Hepatocyte (in vitro differentiated cells): Measurements from ENCODE around the gene KCNQ1. TPM values are rescaled to one million over a fixed set of nuclear protein-coding genes. Genes with fewer than 3 reads are reported as not detected.

Experiments used
- DNase-seq: peaks from one replicate; pipeline ENCODE4 v3.0.0-alpha.2; 2016; ENCODE audit warnings: low spot score
- H2AFZ ChIP-seq: fragments of 200-600 bp; sonication (generic); 2 replicates; pipeline ENCODE4 v1.6.0; 2016; ENCODE audit warnings: antibody characterized with exemption, mild to moderate bottlenecking
- H3K27ac ChIP-seq: fragments of 200-600 bp; sonication (generic); 2 replicates; pipeline ENCODE4 v1.5.1; 2016; ENCODE audit warnings: mild to moderate bottlenecking
- H3K27me3 ChIP-seq: fragments of 200-600 bp; sonication (generic); 2 replicates; pipeline ENCODE4 v1.6.1; 2016
- H3K36me3 ChIP-seq: fragments of 200-600 bp; sonication (generic); replicated peaks from 2 replicates; pipeline ENCODE4 v1.5.1; 2016; ENCODE audit warnings: low read depth; ENCODE audit not compliant: insufficient read depth
- H3K4me1 ChIP-seq: fragments of 200-600 bp; sonication (generic); 2 replicates; pipeline ENCODE4 v1.5.1; 2016; ENCODE audit warnings: mild to moderate bottlenecking, moderate library complexity; ENCODE audit not compliant: insufficient read depth
- H3K4me2 ChIP-seq: fragments of 200-600 bp; sonication (generic); 2 replicates; pipeline ENCODE4 v1.6.0; 2016
- H3K4me3 ChIP-seq: fragments of 200-600 bp; sonication (generic); 2 replicates; pipeline ENCODE4 v1.5.1; 2016; ENCODE audit warnings: mild to moderate bottlenecking
- H3K79me2 ChIP-seq: fragments of 200-600 bp; sonication (generic); 2 replicates; pipeline ENCODE4 v1.6.0; 2017; ENCODE audit warnings: mild to moderate bottlenecking
- H3K9me2 ChIP-seq: fragments of 200-600 bp; sonication (generic); replicated peaks from 2 replicates; pipeline ENCODE4 v1.6.0; 2017; ENCODE audit warnings: mild to moderate bottlenecking; ENCODE audit not compliant: insufficient read depth
- H3K9me3 ChIP-seq: fragments of 200-600 bp; sonication (generic); 2 replicates; pipeline ENCODE4 v1.5.1; 2016; ENCODE audit warnings: low read depth, mild to moderate bottlenecking
- H4K20me1 ChIP-seq: fragments of 200-600 bp; sonication (generic); 2 replicates; pipeline ENCODE4 v1.6.0; 2016; ENCODE audit warnings: mild to moderate bottlenecking; ENCODE audit not compliant: insufficient read depth, poor library complexity, severe bottlenecking
- CTCF ChIP-seq: fragments of 200-600 bp; sonication (generic); IDR thresholded peaks from 2 replicates; pipeline ENCODE4 v1.5.1; 2016; ENCODE audit warnings: antibody characterized with exemption, mild to moderate bottlenecking; ENCODE audit not compliant: poor library complexity
- EZH2 ChIP-seq: fragments of 200-600 bp; sonication (generic); IDR thresholded peaks from 2 replicates; pipeline ENCODE4 v1.6.1; 2016; ENCODE audit warnings: antibody characterized with exemption, mild to moderate bottlenecking, borderline replicate concordance
- EZH2phosphoT487 ChIP-seq: fragments of 200-600 bp; sonication (generic); IDR thresholded peaks from one replicate; pipeline ENCODE4 v1.6.1; 2018; ENCODE audit warnings: antibody characterized with exemption, mild to moderate bottlenecking, low read depth, moderate library complexity; ENCODE audit not compliant: unreplicated experiment, severe bottlenecking
- WGBS: methylation state at CpG from one replicate; pipeline ENCODE4 v1.1.6; 2016; ENCODE audit warnings: low lambda C conversion rate; ENCODE audit errors: missing lambda C conversion rate; 5-methylcytosine and 5-hydroxymethylcytosine counted together
- polyA plus RNA-seq: library from polyadenylated mRNA; unstranded; fragments of >200 nt; fragmentation: Nextera tagmentation; extraction: Ambion mirVana; gene quantifications from 2 replicates; pipeline ENCODE4 v1.2.1, GENCODE V29; 2016
- total RNA-seq: library from RNA; depleted of rRNA; stranded (reverse); fragments of >200 nt; gene quantifications from 2 replicates; pipeline ENCODE4 v1.2.3, GENCODE V29; 2014

KCNQ1 gene
- total and polyA plus RNA-seq, 2 experiments from 2014 or later, result 1.8 to 6.4 TPM

- DNase-seq, result no peak
- Histone ChIP-seq H3K36me3 (no peaks in the 10 kb centered on the region), H3K27me3 (no peaks in the 10 kb centered on the region), H3K9me2 (no peaks in the 10 kb centered on the region), H3K4me1 (peaks cover 11% of the 10 kb centered on the region), H3K4me3 (no peak overlapping the region), H3K9me3 (no peaks in the 10 kb centered on the region), H3K79me2 (peaks cover 14% of the 10 kb centered on the region), H3K27ac (no peak overlapping the region), H3K4me2 (no peak overlapping the region), H4K20me1 (peaks cover 20% of the 10 kb centered on the region), H2AFZ (no peak overlapping the region)
- 98% methylated on average over 25 of the region's 26 CpGs for WGBS
- TF ChIP-seq EZH2phosphoT487 (no peak), EZH2 (no peak), CTCF (no peak)
These were observed 48.3 kb upstream of the KCNQ1 start for GRCh38 chr11:2396471-2396870.

GRCh38 chr11:2397005-2397404, 47.8 kb upstream of the KCNQ1 start:
- H3K4me1 ChIP-seq, result peaks cover 17% of the 10 kb centered on the region
- H3K27ac ChIP-seq, result no peak overlapping the region
- TF ChIP-seq CTCF, result no peak
- TF ChIP-seq EZH2, result no peak
- no peak for TF ChIP-seq EZH2phosphoT487

GRCh38 chr11:2398664-2399355, 46.0 kb upstream of the KCNQ1 start:
- H3K9me3 ChIP-seq, result no peaks in the 10 kb centered on the region
- 68% methylated on average over 7 of the region's 7 CpGs for WGBS
- peaks cover 5% of the 10 kb centered on the region for H4K20me1 ChIP-seq
- H2AFZ ChIP-seq, result no peak overlapping the region
- DNase-seq, result no peak
- H3K27ac ChIP-seq, result peak overlapping the region; percentile 95
- H3K9me2 ChIP-seq, result no peaks in the 10 kb centered on the region
- no peaks in the 10 kb centered on the region for H3K36me3 ChIP-seq
- TF ChIP-seq CTCF (no peak), EZH2phosphoT487 (no peak), EZH2 (no peak)
- peak overlapping the region; percentile 90 for H3K4me2 ChIP-seq
- peaks cover 22% of the 10 kb centered on the region for H3K79me2 ChIP-seq
- no peaks in the 10 kb centered on the region for H3K27me3 ChIP-seq
- no peak overlapping the region for H3K4me3 ChIP-seq
- H3K4me1 ChIP-seq, result peaks cover 21% of the 10 kb centered on the region

More at GRCh38 chr11:2397005-2397404, 47.8 kb upstream of the KCNQ1 start:
- WGBS, result 96% methylated on average over 12 of the region's 12 CpGs
- Histone ChIP-seq H2AFZ (no peak overlapping the region), H3K79me2 (peaks cover 19% of the 10 kb centered on the region), H3K4me2 (no peak overlapping the region), H4K20me1 (peaks cover 14% of the 10 kb centered on the region), H3K9me3 (no peaks in the 10 kb centered on the region), H3K9me2 (no peaks in the 10 kb centered on the region), H3K27me3 (no peaks in the 10 kb centered on the region), H3K36me3 (no peaks in the 10 kb centered on the region), H3K4me3 (no peak overlapping the region)
- no peak for DNase-seq
